ENCODE data around the gene OR10K2. TPM values are rescaled to one million over a fixed set of nuclear protein-coding genes. Genes with fewer than 3 reads are reported as not detected.
A peak's percentile ranks its signal among the peaks of the same experiment; 100 is the strongest.
"Not testable (repeated sequence)": the region's sequence is repeated elsewhere in the genome, so short reads cannot be mapped to it uniquely, and the experiment has no call there.

The OR10K2 gene
- total RNA-seq, 1 experiment from 2014 or later: not detected

GRCh38 chr1:158434741-158435140, 8.7 kb upstream of the OR10K2 start (continued):
- TF ChIP-seq ZNF512 (CRISPR knock-in tag; IDR thresholded peaks at IDR 0.05; ENCODE audit: borderline replicate concordance) (no peak), IRF2 (CRISPR knock-in tag; IDR thresholded peaks at IDR 0.05; ENCODE audit: borderline replicate concordance, low read depth) (no peak), ZNF232 (CRISPR knock-in tag; IDR thresholded peaks at IDR 0.05) (no peak), OVOL2 (CRISPR knock-in tag; IDR thresholded peaks at IDR 0.05; ENCODE audit: borderline replicate concordance) (no peak), EMX1 (CRISPR knock-in tag; IDR thresholded peaks at IDR 0.05) (no peak), ATF2 (CRISPR knock-in tag; IDR thresholded peaks at IDR 0.05; ENCODE audit: borderline replicate concordance, low read depth) (no peak), GTF2I (CRISPR knock-in tag; conservative IDR thresholded peaks at IDR 0.05) (no peak), MAX (CRISPR knock-in tag; IDR thresholded peaks at IDR 0.05) (no peak), SMAD4 (CRISPR knock-in tag; IDR thresholded peaks at IDR 0.05) (no peak)

GRCh38 chr1:158430163-158430562, 4.1 kb upstream of the OR10K2 start:
- CTCF ChIA-PET; ATAC-seq; POLR2A ChIA-PET; H3K4me1 Mint-ChIP-seq; DNase-seq (ENCODE audit: low spot score); H3K4me3 Mint-ChIP-seq; H3K27me3 Mint-ChIP-seq (ENCODE audit: low read depth); H3K27ac Mint-ChIP-seq: not testable (repeated sequence)
- H3K9me3 Mint-ChIP-seq: peaks cover 42% of the 10 kb centered on the region
- peaks cover 12% of the 10 kb centered on the region for H3K36me3 Mint-ChIP-seq

- ChIA-PET CTCF (interaction anchor here (1.0 kb wide), 1 partner anchor 71 kb away, joined by 5 read pairs; no protein-coding TSS in a partner anchor), POLR2A (no interaction called here)
- TF ChIP-seq ATF1 (CRISPR knock-in tag; IDR thresholded peaks at IDR 0.05): no peak
- TF ChIP-seq ZNF263 (CRISPR knock-in tag; IDR thresholded peaks at IDR 0.05; ENCODE audit: low read depth): no peak
- TF ChIP-seq ZNF532 (CRISPR knock-in tag; IDR thresholded peaks at IDR 0.05; ENCODE audit: borderline replicate concordance): no peak
- Mint-ChIP-seq H3K36me3 (no peaks in the 10 kb centered on the region), H3K27me3 (ENCODE audit: low read depth) (no peaks in the 10 kb centered on the region), H3K4me1 (peaks cover 31% of the 10 kb centered on the region), H3K9me3 (peaks cover 24% of the 10 kb centered on the region), H3K27ac (no peak overlapping the region), H3K4me3 (no peak overlapping the region)
- ATAC-seq (no peak), DNase-seq (ENCODE audit: low spot score) (no peak)
Measured at GRCh38 chr1:158425027-158425426, 1.0 kb downstream of the OR10K2 start.

- ATAC-seq: peak; percentile 86
- Mint-ChIP-seq H3K27me3 (ENCODE audit: low read depth) (no peaks in the 10 kb centered on the region), H3K36me3 (no peaks in the 10 kb centered on the region), H3K9me3 (peaks cover 7% of the 10 kb centered on the region), H3K27ac (peak overlapping the region; percentile 39; the same call in 1 of the 2 replicates), H3K4me3 (0 out of 2 replicates have a peak overlapping the region, but pooled peaks have one; percentile 15), H3K4me1 (peaks cover 34% of the 10 kb centered on the region)
- DNase-seq (ENCODE audit: low spot score): no peak
- TF ChIP-seq ZBTB43 (CRISPR knock-in tag; IDR thresholded peaks at IDR 0.05) (no peak), TP53 (CRISPR knock-in tag; IDR thresholded peaks at IDR 0.05) (no peak), SMAD4 (CRISPR knock-in tag; IDR thresholded peaks at IDR 0.05) (no peak), IRF2 (CRISPR knock-in tag; IDR thresholded peaks at IDR 0.05; ENCODE audit: borderline replicate concordance, low read depth) (no peak), ZNF232 (CRISPR knock-in tag; IDR thresholded peaks at IDR 0.05) (no peak), AR (CRISPR knock-in tag; IDR thresholded peaks at IDR 0.05) (no peak), NFATC4 (CRISPR knock-in tag; IDR thresholded peaks at IDR 0.05) (no peak)
- POLR2A ChIA-PET: no interaction called here
- CTCF ChIA-PET: no interaction called here
Measured at GRCh38 chr1:158422212-158422611, 3.8 kb downstream of the OR10K2 start.

Measured in WTC11 (cell line).